GM23338 (cell line): ENCODE results near the gene TTC39A.

Source experiments
- CREB1 ChIP-seq: fragments of 250-450 bp; sonication (Bioruptor Pico); IDR thresholded peaks from 2 replicates; pipeline ENCODE4 v1.5.0; 2020; ENCODE audit warnings: low read depth, mild to moderate bottlenecking, moderate library complexity
- CTCF ChIP-seq, 2 experiments: fragments of 200-600 bp in 1 of 2; sonication (generic) in 1 of 2; conservative IDR thresholded peaks; 2 replicates each; pipeline versions ENCODE4 v1.5.1 to v1.6.1; 2016 to 2017; ENCODE audit warnings: antibody characterized with exemption in 2 of 2, low read depth in 2 of 2, mild to moderate bottlenecking in 2 of 2, moderate library complexity in 1 of 2
- ETS1 ChIP-seq: IDR thresholded peaks from 2 replicates; pipeline ENCODE4 v1.6.1; 2016; ENCODE audit warnings: antibody characterized with exemption
- EZH2 ChIP-seq: fragments of 200-600 bp; sonication (generic); IDR thresholded peaks from one replicate; pipeline ENCODE4 v1.8.0; 2017; ENCODE audit warnings: antibody characterized with exemption, mild to moderate bottlenecking, low read depth; ENCODE audit not compliant: unreplicated experiment
- EZH2phosphoT487 ChIP-seq: fragments of 200-600 bp; sonication (generic); IDR thresholded peaks from one replicate; pipeline ENCODE4 v1.8.1; 2018; ENCODE audit warnings: antibody characterized with exemption; ENCODE audit not compliant: unreplicated experiment
- JUNB ChIP-seq: IDR thresholded peaks from one replicate; pipeline ENCODE4 v1.6.1; 2016; ENCODE audit warnings: antibody characterized with exemption; ENCODE audit not compliant: unreplicated experiment
- NANOG ChIP-seq: IDR thresholded peaks from 2 replicates; pipeline ENCODE4 v1.6.1; 2016; ENCODE audit warnings: antibody characterized with exemption, borderline replicate concordance
- POLR2AphosphoS5 ChIP-seq: IDR thresholded peaks from 2 replicates; pipeline ENCODE4 v1.6.1; 2016; ENCODE audit warnings: antibody characterized with exemption, low read depth
- REST ChIP-seq: IDR thresholded peaks from one replicate; pipeline ENCODE4 v1.6.1; 2018; ENCODE audit warnings: antibody characterized with exemption; ENCODE audit not compliant: unreplicated experiment
- STAT1 ChIP-seq: IDR thresholded peaks from one replicate; pipeline ENCODE4 v1.6.1; 2016; ENCODE audit warnings: antibody characterized with exemption; ENCODE audit not compliant: unreplicated experiment
- ZNF114 ChIP-seq: fragments of 250-450 bp; sonication (Bioruptor Pico); IDR thresholded peaks from 2 replicates; pipeline ENCODE4 v1.5.0; 2020; ENCODE audit warnings: mild to moderate bottlenecking, moderate library complexity
- ZNF331 ChIP-seq: fragments of 250-450 bp; sonication (Bioruptor Pico); IDR thresholded peaks from 2 replicates; pipeline ENCODE4 v1.5.0; 2020; ENCODE audit warnings: low read depth, mild to moderate bottlenecking, moderate library complexity
- ZNF462 ChIP-seq: fragments of 250-450 bp; sonication (Bioruptor Pico); IDR thresholded peaks from 2 replicates; pipeline ENCODE4 v1.5.0; 2020; ENCODE audit warnings: mild to moderate bottlenecking, moderate library complexity

GRCh38 chr1:51266791-51267190 lies 63.6 kb downstream of the TTC39A start:
- TF ChIP-seq CTCF (conservative IDR thresholded peaks at IDR 0.05; ENCODE audit: low read depth in 2 of 2) (no peak), EZH2 (no peak), CREB1 (CRISPR knock-in tag) (no peak), EZH2phosphoT487 (no peak), NANOG (no peak), POLR2AphosphoS5 (no peak), ZNF331 (CRISPR knock-in tag) (no peak), REST (no peak), ZNF114 (CRISPR knock-in tag) (no peak), ETS1 (no peak), JUNB (no peak), STAT1 (no peak), ZNF462 (CRISPR knock-in tag) (no peak)
